IPS-18c (cell line): ENCODE data around the gene SNX21.

Source experiments
- H3K4me3 ChIP-seq: 2 replicates; pipeline ENCODE4 v1.7.0; 2013; ENCODE audit warnings: low read depth, mild to moderate bottlenecking, low read length, moderate library complexity; ENCODE audit not compliant: insufficient read depth
- H3K9me3 ChIP-seq: one replicate; pipeline ENCODE4 v1.6.1; 2013; ENCODE audit warnings: mild to moderate bottlenecking, low read length, moderate library complexity; ENCODE audit not compliant: control insufficient read depth, insufficient read depth

The SNX21 gene

GRCh38 chr20:45888681-45889080, 55.1 kb downstream of the SNX21 start:
- no peaks in the 10 kb centered on the region for H3K9me3 ChIP-seq
- no peak overlapping the region for H3K4me3 ChIP-seq

GRCh38 chr20:45890077-45890984, 56.7 kb downstream of the SNX21 start:
- Histone ChIP-seq H3K4me3 (peak overlapping the region; percentile 77), H3K9me3 (no peaks in the 10 kb centered on the region)

GRCh38 chr20:45890985-45891983, 57.7 kb downstream of the SNX21 start, which contains the start of the genes CTSA and NEURL2:
Gene CTSA (plus strand): TSS chr20:45891335. CDS start chr20:45891569, 234 bp downstream.
Gene NEURL2 (minus strand): TSS chr20:45891208. CDS start chr20:45890991, 217 bp downstream.
- no peaks in the 10 kb centered on the region for H3K9me3 ChIP-seq
- H3K4me3 ChIP-seq: peak within 1 kb of the TSS; percentile 77

GRCh38 chr20:45892049-45892825, 58.6 kb downstream of the SNX21 start:
- Histone ChIP-seq H3K9me3 (no peaks in the 10 kb centered on the region), H3K4me3 (peak overlapping the region; percentile 77; the same call in 1 of the 2 replicates)
